Skeletal muscle tissue (tissue), 4 donors: Measurements from ENCODE around the gene ARHGAP18. TPM values are rescaled to one million over a fixed set of nuclear protein-coding genes. Genes with fewer than 3 reads are reported as not detected.

Experiments used
- H3K27ac ChIP-seq: one replicate; pipeline ENCODE4 v1.7.0; 2013; ENCODE audit warnings: mild to moderate bottlenecking, low read depth, low read length, inconsistent platforms
- H3K27me3 ChIP-seq, 3 donors: one replicate each; pipeline ENCODE4 v1.7.0; 2013; ENCODE audit warnings: low read length in 3 of 3; ENCODE audit not compliant: control insufficient read depth in 3 of 3, insufficient read depth in 3 of 3
- H3K36me3 ChIP-seq, 3 donors: one replicate each; pipeline ENCODE4 v1.7.0; 2013; ENCODE audit warnings: low read length in 3 of 3; ENCODE audit not compliant: control insufficient read depth in 3 of 3, insufficient read depth in 3 of 3
- H3K4me1 ChIP-seq, 3 donors: one replicate each; pipeline ENCODE4 v1.7.0; 2013; ENCODE audit warnings: low read length in 3 of 3, mild to moderate bottlenecking in 3 of 3; ENCODE audit not compliant: control insufficient read depth in 3 of 3, insufficient read depth in 3 of 3
- H3K4me3 ChIP-seq, 3 donors: one replicate each; pipeline ENCODE4 v1.7.0; 2013; ENCODE audit warnings: low read length in 3 of 3
- H3K9ac ChIP-seq, 3 donors: one replicate each; pipeline ENCODE4 v1.7.0; 2013; ENCODE audit warnings: low read length in 3 of 3, mild to moderate bottlenecking in 3 of 3, moderate library complexity in 2 of 3, low read depth in 1 of 3
- H3K9me3 ChIP-seq, 3 donors: one replicate each; pipeline ENCODE4 v1.7.0; 2013; ENCODE audit warnings: low read length in 3 of 3; ENCODE audit not compliant: control insufficient read depth in 3 of 3
- total RNA-seq: library from RNA; depleted of rRNA; stranded (reverse); fragments of >200 nt; gene quantifications from one replicate; pipeline ENCODE4 v1.2.3, GENCODE V29; 2014
- donor health status: Osteomylitis.

Gene ARHGAP18
- total RNA-seq, 1 donor from 2014 or later, result 12.5 TPM

DNA sequence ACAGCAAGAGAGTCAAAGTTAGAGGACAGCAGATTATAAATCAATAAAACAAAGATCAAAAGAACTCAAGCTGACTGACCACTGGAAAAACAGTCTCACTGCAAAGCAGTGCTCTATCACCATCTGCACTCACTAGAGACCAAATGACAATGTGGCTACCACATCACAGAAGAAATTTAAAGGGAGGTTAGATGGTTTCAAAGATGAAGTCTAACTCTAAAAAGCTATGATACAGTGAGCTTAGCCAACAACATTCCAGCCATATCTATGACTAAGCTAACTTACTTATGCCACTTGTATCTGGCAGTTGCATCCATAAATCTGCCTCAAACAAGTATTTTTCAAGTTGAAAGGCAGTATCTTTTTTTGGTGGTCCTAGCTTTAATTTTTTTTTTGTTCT, 68.6 kb downstream of the ARHGAP18 start:
- H3K9me3 ChIP-seq, result no peaks in the 10 kb centered on the region
- no peaks in the 10 kb centered on the region for H3K27me3 ChIP-seq
- H3K27ac ChIP-seq, result no peak overlapping the region
- peaks cover 0 to 13% (median 0%) of the 10 kb centered on the region in 3 donors for H3K36me3 ChIP-seq
- peaks cover 3 to 17% (median 3%) of the 10 kb centered on the region in 3 donors for H3K4me1 ChIP-seq
- H3K9ac ChIP-seq, result no peak overlapping the region
- no peak overlapping the region for H3K4me3 ChIP-seq

- Histone ChIP-seq H3K9me3 (no peaks in the 10 kb centered on the region), H3K9ac (no peak overlapping the region), H3K4me3 (no peak overlapping the region), H3K27ac (peak overlapping the region; percentile 21), H3K4me1 (peaks cover 0 to 3% (median 0%) of the 10 kb centered on the region in 3 donors), H3K36me3 (peaks cover 0 to 16% (median 0%) of the 10 kb centered on the region in 3 donors), H3K27me3 (no peaks in the 10 kb centered on the region)
Measured at GRCh38 chr6:129638686-129639085, 71.3 kb downstream of the ARHGAP18 start.

DNA sequence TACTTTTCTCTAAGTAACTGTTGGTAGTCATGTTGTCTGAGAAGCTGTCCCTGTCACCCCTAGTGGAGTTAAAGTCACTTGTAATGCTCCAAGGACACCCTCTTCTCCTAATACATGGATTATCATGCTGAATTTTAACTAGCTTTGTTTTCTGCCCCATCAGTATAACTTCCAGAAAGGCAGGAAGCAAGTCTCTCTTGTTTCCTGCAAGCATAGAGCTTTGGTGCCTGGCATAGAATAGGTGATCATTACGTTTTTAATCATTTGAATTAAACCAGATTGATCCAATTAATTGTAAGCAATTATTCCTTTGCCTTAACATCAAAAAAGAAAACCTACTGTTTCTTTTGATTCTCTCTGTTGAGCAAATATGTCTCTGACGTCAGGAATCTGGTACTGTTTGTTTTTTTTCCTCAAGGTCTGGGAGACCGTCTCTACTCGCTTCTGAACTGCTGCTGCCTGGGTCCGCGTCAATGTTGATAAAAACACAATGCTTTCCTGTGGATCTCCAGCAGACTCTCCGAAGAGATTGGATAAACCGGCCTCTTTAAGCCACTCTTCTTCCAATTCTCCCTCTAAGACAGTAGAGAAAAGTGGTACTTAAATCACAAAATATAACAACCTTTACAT, 71.8 kb downstream of the ARHGAP18 start:
- Histone ChIP-seq H3K27me3 (no peaks in the 10 kb centered on the region), H3K4me3 (no peak overlapping the region), H3K27ac (peak overlapping the region; percentile 21), H3K36me3 (peaks cover 0 to 19% (median 0%) of the 10 kb centered on the region in 3 donors), H3K4me1 (peaks cover 0 to 3% (median 0%) of the 10 kb centered on the region in 3 donors), H3K9ac (no peak overlapping the region), H3K9me3 (no peaks in the 10 kb centered on the region)

- Histone ChIP-seq H3K9ac (no peak overlapping the region), H3K9me3 (no peaks in the 10 kb centered on the region), H3K36me3 (peaks cover 0 to 19% (median 0%) of the 10 kb centered on the region in 3 donors), H3K4me1 (peaks cover 0 to 3% (median 3%) of the 10 kb centered on the region in 3 donors), H3K4me3 (no peak overlapping the region), H3K27me3 (no peaks in the 10 kb centered on the region), H3K27ac (peak overlapping the region; percentile 21)
Measured at GRCh38 chr6:129637340-129638054, 72.5 kb downstream of the ARHGAP18 start.

DNA sequence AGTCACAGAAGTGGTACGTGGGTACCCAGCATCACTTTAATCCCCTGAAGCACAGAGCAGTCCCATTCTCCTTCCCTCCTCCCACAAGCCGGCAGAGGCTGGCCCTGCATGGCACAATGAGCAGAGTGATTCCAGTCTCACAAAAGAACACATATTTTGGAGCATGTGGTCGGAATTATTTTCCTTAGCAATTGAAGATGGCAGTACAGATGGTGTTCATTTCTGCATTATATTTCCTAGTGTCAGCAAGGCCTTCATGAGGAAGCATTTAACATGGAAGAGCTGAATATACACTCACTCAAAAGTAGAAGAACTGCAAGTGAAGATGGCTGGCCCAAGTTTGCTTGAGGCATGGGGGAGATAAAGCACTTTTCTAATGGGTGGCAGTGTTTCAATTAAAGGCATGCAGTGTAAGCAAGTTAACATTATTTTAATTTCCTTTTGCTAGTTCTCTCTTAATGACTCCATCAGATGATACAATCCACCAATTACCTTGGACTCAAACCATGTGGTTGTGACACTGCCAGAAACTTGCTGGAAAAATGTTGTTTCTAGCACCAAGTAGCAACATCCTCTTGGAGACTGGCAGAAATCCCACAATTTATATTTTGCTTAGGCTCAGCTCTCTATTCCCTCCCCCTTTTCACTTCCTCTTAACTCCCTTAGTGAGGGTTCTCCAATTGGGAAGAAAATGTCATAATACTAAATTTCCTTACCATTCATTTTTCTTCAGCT, 74.4 kb downstream of the ARHGAP18 start:
- Histone ChIP-seq H3K36me3 (peaks cover 0 to 17% (median 0%) of the 10 kb centered on the region in 3 donors), H3K27me3 (no peaks in the 10 kb centered on the region), H3K9ac (no peak overlapping the region), H3K27ac (no peak overlapping the region), H3K4me3 (no peak overlapping the region), H3K9me3 (no peaks in the 10 kb centered on the region), H3K4me1 (peaks cover 0 to 7% (median 7%) of the 10 kb centered on the region in 3 donors)

GRCh38 chr6:129634411-129635230, 75.4 kb downstream of the ARHGAP18 start:
- no peak overlapping the region for H3K27ac ChIP-seq
- no peak overlapping the region for H3K4me3 ChIP-seq
- H3K9ac ChIP-seq, result no peak overlapping the region
- H3K27me3 ChIP-seq, result no peaks in the 10 kb centered on the region
- peaks cover 0 to 17% (median 0%) of the 10 kb centered on the region in 3 donors for H3K36me3 ChIP-seq
- no peaks in the 10 kb centered on the region for H3K9me3 ChIP-seq
- peaks cover 0 to 7% (median 7%) of the 10 kb centered on the region in 3 donors for H3K4me1 ChIP-seq

- H3K9me3 ChIP-seq, result no peaks in the 10 kb centered on the region
- peaks cover 0 to 17% (median 0%) of the 10 kb centered on the region in 3 donors for H3K36me3 ChIP-seq
- no peak overlapping the region for H3K27ac ChIP-seq
Measured at GRCh38 chr6:129633529-129633928, 76.4 kb downstream of the ARHGAP18 start.

DNA sequence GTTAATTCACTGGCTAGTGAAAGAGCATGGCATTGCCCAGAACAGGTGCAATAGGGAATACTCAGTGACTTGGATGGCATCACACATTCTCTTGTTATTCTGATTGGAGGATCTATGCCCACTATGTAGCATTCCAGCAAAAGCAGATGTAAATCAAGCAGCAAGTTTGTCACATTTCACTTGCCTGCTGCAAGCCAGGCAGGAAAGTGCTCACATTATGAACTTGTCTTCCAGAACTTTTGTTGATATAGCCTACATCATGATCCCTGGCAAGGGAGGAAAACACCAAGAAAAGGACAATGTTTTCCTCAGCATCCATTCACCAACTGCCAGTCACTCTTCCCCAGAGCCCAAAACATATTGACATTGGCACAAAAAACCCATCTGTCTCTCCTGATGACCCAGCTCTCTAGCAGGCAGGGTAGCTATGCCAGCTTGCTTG, 77.8 kb downstream of the ARHGAP18 start:
- Histone ChIP-seq H3K9ac (no peak overlapping the region), H3K4me1 (peaks cover 0 to 7% (median 7%) of the 10 kb centered on the region in 3 donors), H3K4me3 (no peak overlapping the region), H3K9me3 (no peaks in the 10 kb centered on the region), H3K36me3 (peaks cover 0 to 14% (median 0%) of the 10 kb centered on the region in 3 donors), H3K27ac (no peak overlapping the region), H3K27me3 (no peaks in the 10 kb centered on the region)

More at GRCh38 chr6:129633529-129633928, 76.4 kb downstream of the ARHGAP18 start:
- Histone ChIP-seq H3K27me3 (no peaks in the 10 kb centered on the region), H3K9ac (no peak overlapping the region), H3K4me1 (peaks cover 0 to 7% (median 7%) of the 10 kb centered on the region in 3 donors), H3K4me3 (no peak overlapping the region)

DNA sequence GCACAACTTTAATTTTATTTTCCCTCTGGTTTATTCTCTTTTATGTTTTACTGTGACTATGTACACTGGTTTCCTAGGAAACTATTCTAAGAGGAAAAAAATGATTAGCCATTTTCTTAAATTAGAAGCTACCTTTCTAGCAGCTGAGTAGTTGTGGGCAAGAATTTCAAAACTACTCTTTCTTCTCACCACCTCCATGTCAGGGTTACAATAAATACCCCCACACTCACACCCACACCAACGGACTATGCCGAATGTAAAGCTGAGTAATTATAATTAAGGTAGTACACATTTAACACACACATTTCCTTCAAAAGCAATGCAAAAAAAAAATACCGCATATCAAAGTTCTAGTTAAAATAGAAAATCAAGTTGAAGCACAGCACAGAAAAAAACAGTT, 78.9 kb downstream of the ARHGAP18 start:
- Histone ChIP-seq H3K9ac (no peak overlapping the region), H3K4me1 (peaks cover 0 to 7% (median 7%) of the 10 kb centered on the region in 3 donors), H3K27me3 (no peaks in the 10 kb centered on the region), H3K9me3 (no peaks in the 10 kb centered on the region), H3K4me3 (no peak overlapping the region), H3K36me3 (peaks cover 0 to 8% (median 0%) of the 10 kb centered on the region in 3 donors), H3K27ac (no peak overlapping the region)
